GM19452 (cell line): Measurements from ENCODE around the gene SCGB3A2.

Source experiments
- ATAC-seq: cut with Tn5 transposase; IDR thresholded peaks from one replicate; pipeline ENCODE4 v1.9.1; 2021; ENCODE audit not compliant: unreplicated experiment

SCGB3A2 gene

GRCh38 chr5:147902609-147903115, 24.2 kb downstream of the SCGB3A2 start:
- no peak for ATAC-seq

DNA sequence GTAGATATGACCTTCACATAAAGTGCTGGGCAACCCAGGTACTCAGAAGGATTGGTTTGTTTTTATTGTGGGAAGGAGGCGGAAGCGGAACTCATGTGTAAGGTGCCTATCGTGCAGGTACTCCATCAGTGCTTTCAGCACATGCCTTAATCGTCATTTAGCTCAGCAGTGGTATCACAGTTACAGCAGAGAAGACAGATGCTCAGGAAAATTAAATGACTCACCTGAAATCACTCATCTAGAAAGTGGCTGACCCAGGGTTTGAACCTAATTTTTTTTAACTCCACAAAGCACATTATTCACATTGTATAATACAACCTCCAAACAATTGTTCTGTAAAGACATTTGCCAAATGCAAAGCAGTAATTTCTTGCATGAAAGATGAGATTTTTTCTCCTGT, 25.6 kb downstream of the SCGB3A2 start:
- no peak for ATAC-seq

GRCh38 chr5:147906326-147907095, 28.0 kb downstream of the SCGB3A2 start, which contains the start of gene C5orf46:
Gene C5orf46 (minus strand): TSS chr5:147906538. CDS start chr5:147906501, 37 bp downstream.
- ATAC-seq: no peak

DNA sequence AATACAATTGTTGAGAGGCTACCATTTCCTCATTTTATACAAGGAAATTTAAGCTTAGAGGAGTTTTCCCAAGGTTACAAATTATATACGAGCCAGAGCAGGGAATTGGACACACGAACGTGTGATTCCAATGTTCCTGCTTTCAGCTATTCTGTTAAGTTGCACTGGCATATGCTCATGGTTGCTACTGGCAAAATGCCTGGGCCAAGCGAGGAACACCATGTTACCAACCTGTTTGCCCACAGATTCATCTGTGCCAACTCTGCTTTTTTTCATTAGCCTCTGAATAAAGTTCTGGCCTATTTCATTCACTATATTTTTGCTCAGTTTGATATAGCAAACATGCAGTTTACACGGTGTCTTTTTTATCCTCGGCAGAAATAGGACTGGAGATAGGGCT, 32.9 kb downstream of the SCGB3A2 start:
- ATAC-seq: no peak

DNA sequence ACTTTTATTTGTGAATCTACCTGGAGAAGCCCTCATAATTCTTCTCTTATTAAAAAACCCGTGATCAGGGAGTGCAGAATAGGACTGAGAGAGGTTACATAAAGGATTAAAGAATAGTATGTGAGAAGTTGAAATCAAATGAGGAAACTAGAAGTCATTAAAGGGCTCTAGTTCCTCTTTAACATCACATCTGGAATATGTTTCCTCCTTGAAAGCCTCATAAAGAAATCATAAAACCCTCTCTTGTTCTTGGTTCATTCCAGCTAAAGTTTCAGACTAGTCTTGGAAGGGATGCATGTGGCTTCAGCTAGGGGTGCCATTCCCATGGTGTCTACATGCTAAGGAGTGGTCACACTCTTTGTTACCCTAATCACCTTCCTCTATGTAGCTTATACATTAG, 33.5 kb downstream of the SCGB3A2 start:
- ATAC-seq: no peak

DNA sequence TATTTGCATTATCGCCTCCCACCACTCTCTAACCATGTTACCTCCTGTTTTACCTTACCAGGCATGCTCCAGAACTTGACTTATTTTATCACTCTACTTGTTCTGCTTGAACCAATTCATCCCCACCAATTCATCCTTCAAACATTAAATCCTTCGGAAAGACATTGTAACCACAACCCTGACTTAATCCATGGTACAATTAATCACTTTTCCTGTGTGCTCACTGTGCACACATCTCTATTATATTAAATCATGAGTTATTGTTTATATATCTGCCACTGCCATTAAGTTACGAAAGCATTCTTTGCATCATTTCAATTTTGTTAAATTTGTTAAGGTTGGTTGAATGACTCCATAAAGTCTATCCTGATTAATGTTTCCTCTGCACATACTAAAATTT, 35.3 kb downstream of the SCGB3A2 start:
- no peak for ATAC-seq

- ATAC-seq: no peak
These were observed 39.7 kb downstream of the SCGB3A2 start for GRCh38 chr5:147918101-147918685.

GRCh38 chr5:147918899-147919298, 40.4 kb downstream of the SCGB3A2 start:
- no peak for ATAC-seq

GRCh38 chr5:147920420-147921030, 42.0 kb downstream of the SCGB3A2 start:
- ATAC-seq: no peak

GRCh38 chr5:147921136-147921535, 42.6 kb downstream of the SCGB3A2 start:
- ATAC-seq: no peak

DNA sequence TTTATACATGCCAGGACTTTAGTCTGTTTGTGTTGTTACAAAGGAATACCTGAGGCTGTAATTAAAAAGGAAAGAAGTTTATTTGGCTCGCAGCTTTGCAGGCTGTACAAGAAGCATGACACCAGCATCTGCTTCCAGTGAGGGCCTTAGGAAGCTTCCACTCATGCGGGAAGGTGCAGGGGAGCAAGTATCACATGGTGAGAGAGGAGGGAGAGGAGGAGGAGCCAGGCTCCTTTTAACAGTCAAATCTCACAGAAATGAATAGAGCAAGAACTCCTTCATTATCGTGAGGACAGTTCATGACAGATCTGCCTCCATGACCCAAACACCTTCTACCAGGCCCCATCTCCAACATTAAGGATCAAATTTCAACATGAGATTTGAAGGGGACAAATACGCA, 46.5 kb downstream of the SCGB3A2 start:
- no peak for ATAC-seq

DNA sequence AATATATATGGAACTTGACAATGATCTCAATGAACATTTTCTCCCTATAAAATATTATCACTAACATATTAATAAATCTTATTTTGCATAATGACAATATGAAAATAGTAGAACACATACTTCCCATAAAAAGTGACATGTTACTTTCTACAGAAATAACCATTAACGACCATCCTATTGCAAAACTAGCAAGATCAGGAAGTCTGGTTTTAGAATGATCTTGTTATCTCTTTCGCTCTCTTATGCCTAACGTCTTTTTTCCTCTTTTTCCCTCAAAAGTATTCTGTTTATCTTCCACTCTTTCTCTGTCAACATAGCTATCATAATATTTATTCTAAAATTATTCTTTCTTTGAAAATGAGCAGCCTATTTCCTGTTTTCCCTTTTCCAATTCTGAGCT, 49.4 kb downstream of the SCGB3A2 start:
- ATAC-seq: no peak

GRCh38 chr5:147930769-147931168, 52.3 kb downstream of the SCGB3A2 start:
- peak; percentile 69 for ATAC-seq
